ENCODE results near the gene SCAMP2. TPM values are rescaled to one million over a fixed set of nuclear protein-coding genes. Genes with fewer than 3 reads are reported as not detected.

Gene SCAMP2
- total RNA-seq, 1 experiment from 2014 or later: 38.0 TPM

- CTCF ChIA-PET: interaction anchor here (0.6 to 5.2 kb wide), 19 partner anchors 10 to 452 kb away, joined by 3 to 26 read pairs (median 6); partner anchors contain the start of genes FAM219B, RPP25, SCAMP5 and ULK3
- ATAC-seq (peak; percentile 12), DNase-seq (ENCODE audit: low spot score) (peak; percentile 51)
- Mint-ChIP-seq H3K9me3 (no peaks in the 10 kb centered on the region), H3K4me3 (peak overlapping the region; percentile 47; the same call in 1 of the 2 replicates), H3K27me3 (ENCODE audit: low read depth) (peaks cover 57% of the 10 kb centered on the region), H3K36me3 (no peaks in the 10 kb centered on the region), H3K27ac (no peak overlapping the region), H3K4me1 (peaks cover 7% of the 10 kb centered on the region)
- TF ChIP-seq ZNF281 (CRISPR knock-in tag; IDR thresholded peaks at IDR 0.05) (0 out of 2 replicates have a peak, but pooled peaks have one; percentile 9), ZNF317 (CRISPR knock-in tag; IDR thresholded peaks at IDR 0.05; ENCODE audit: borderline replicate concordance, low read depth) (no peak), ETV6 (CRISPR knock-in tag; IDR thresholded peaks at IDR 0.05) (no peak), ERG (CRISPR knock-in tag; IDR thresholded peaks at IDR 0.05) (no peak)
- POLR2A ChIA-PET: interaction anchor here (0.5 to 1.1 kb wide), 2 partner anchors 16 to 67 kb away, joined by 3 to 5 read pairs; no protein-coding TSS in a partner anchor
Measured at GRCh38 chr15:74826921-74827320, 46.2 kb downstream of the SCAMP2 start.

- Mint-ChIP-seq H3K36me3 (no peaks in the 10 kb centered on the region), H3K4me1 (peaks cover 11% of the 10 kb centered on the region), H3K9me3 (no peaks in the 10 kb centered on the region), H3K27ac (no peak within 1 kb of the TSS), H3K4me3 (peak within 1 kb of the TSS; percentile 47), H3K27me3 (ENCODE audit: low read depth) (peaks cover 57% of the 10 kb centered on the region)
- DNase-seq (ENCODE audit: low spot score) (peak; percentile 58), ATAC-seq (peak; percentile 55)
- ChIA-PET CTCF (interaction anchor here (0.6 to 5.2 kb wide), 22 partner anchors 9 to 452 kb away, joined by 3 to 26 read pairs (median 6); partner anchors contain the start of genes FAM219B, LMAN1L, RPP25 and ULK3), POLR2A (interaction anchor here (0.5 to 1.1 kb wide), 2 partner anchors 16 to 66 kb away, joined by 3 to 5 read pairs; no protein-coding TSS in a partner anchor)
- TF ChIP-seq NR2C2 (CRISPR knock-in tag; IDR thresholded peaks at IDR 0.05) (0 out of 2 replicates have a peak, but pooled peaks have one; percentile 47), GTF2I (CRISPR knock-in tag; conservative IDR thresholded peaks at IDR 0.05) (no peak), ZNF532 (CRISPR knock-in tag; IDR thresholded peaks at IDR 0.05; ENCODE audit: borderline replicate concordance) (no peak), MAX (CRISPR knock-in tag; IDR thresholded peaks at IDR 0.05) (peak; percentile 64; the same call in 1 of the 2 replicates), ZNF281 (CRISPR knock-in tag; IDR thresholded peaks at IDR 0.05) (0 out of 2 replicates have a peak, but pooled peaks have one; percentile 26), ZNF263 (CRISPR knock-in tag; IDR thresholded peaks at IDR 0.05; ENCODE audit: low read depth) (0 out of 2 replicates have a peak, but pooled peaks have one; percentile 44), USF1 (CRISPR knock-in tag; IDR thresholded peaks at IDR 0.05) (peak; percentile 78), CDX4 (CRISPR knock-in tag; IDR thresholded peaks at IDR 0.05; ENCODE audit: borderline replicate concordance) (no peak), CREB1 (CRISPR knock-in tag; IDR thresholded peaks at IDR 0.05) (0 out of 2 replicates have a peak, but pooled peaks have one; percentile 62), MXD4 (CRISPR knock-in tag; IDR thresholded peaks at IDR 0.05; ENCODE audit: borderline replicate concordance) (no peak), ZSCAN18 (CRISPR knock-in tag; IDR thresholded peaks at IDR 0.05) (no peak)
Measured at GRCh38 chr15:74826364-74826819, 46.8 kb downstream of the SCAMP2 start, which contains the start of gene CPLX3. TSS of gene CPLX3 (plus strand) at chr15:74826627. CDS start at chr15:74826704, 77 bp downstream.

Measured in WTC11 (cell line).